ENCODE measurements around the gene LRRC43.
A peak's percentile ranks its signal among the peaks of the same experiment; 100 is the strongest.
"Not testable (repeated sequence)": the region's sequence is repeated elsewhere in the genome, so short reads cannot be mapped to it uniquely, and the experiment has no call there.

LRRC43 gene

DNA sequence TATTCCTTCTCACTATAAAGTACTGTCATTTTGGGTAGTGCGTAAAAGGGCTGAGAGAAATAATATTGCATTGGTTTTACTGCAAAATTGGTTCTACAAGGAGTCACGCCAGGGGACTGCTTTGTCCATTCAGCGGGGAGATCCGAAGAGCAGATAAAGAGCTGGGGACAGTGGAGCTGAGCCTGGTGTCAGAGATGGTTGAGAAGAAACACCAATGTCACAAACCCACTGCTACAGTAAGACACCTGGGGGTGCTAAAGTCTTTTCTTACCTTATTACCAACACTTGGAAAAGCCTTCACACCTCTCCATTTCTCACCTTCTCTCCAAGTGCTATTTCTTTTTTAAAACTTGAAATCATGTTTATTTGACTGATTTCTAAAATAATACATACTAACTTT is 23.0 kb upstream of the LRRC43 start:
- no peak for DNase-seq

- no peak for DNase-seq
Observed at GRCh38 chr12:122160761-122161160, 22.2 kb upstream of the LRRC43 start.

DNA sequence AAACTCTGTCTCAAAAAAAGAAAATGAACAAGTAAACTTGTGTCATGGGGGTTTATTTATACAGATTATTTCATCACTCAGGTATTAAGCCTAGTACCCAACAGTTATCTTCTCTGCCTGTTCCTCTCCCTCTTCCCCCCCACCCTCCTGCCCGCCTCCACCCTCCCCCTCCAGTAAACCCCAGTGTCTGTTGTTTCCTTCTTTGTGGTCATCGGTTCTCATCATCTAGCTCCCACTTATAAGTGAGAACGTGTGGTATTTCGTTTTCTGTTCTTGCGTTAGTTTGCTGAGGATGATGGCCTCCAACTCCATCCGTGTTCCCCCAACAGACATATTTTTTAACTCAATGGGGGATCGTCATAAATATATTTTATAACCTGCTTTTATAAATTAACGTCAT is 21.2 kb upstream of the LRRC43 start:
- DNase-seq = no peak

GRCh38 chr12:122162976-122163375 is 19.9 kb upstream of the LRRC43 start:
- no peak for DNase-seq

DNA sequence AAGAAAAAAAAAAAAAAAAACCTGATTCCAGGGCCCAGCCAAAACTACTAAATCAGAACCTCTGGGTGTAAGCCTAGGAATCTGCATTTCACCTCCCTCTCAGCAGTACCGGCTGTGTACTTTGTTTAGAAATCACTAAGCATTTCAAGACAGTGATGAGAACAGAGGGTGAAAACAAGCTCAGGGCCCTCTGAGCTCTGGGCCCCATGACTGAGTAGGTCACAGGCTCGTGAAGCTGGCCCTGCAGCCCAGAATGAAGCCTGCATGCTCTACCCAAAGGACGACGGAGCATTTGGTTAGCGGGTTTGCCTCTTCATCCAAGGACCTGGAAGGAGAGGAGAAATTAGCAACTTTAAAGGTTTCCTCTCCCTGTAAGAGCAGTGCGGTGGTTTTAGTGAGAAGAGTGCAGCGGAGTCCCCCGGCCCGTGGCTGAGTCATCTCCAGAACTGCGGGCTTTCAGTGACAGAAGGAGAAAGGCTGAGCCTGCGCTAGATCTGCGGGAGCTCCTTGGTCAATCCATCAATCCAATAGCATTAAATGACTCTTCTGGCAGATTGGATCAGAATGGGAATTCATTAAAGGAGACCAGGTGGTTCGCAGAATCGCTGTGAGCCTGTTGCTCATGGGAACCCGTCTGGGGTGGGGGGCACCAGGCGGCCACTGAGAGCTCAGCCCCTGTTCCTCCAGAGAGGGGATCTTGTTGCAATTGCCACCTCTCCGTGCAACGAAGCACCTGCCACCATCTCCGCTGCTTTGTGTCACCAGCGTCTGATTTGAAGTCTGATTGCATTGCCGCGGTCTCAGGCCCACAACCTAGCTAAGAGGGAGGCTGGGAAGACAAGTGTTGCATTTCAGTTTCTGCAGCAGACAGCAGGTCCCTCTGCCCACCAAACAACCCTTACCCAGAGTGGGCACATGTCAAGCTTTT is 16.2 kb upstream of the LRRC43 start:
- no peak for DNase-seq

DNA sequence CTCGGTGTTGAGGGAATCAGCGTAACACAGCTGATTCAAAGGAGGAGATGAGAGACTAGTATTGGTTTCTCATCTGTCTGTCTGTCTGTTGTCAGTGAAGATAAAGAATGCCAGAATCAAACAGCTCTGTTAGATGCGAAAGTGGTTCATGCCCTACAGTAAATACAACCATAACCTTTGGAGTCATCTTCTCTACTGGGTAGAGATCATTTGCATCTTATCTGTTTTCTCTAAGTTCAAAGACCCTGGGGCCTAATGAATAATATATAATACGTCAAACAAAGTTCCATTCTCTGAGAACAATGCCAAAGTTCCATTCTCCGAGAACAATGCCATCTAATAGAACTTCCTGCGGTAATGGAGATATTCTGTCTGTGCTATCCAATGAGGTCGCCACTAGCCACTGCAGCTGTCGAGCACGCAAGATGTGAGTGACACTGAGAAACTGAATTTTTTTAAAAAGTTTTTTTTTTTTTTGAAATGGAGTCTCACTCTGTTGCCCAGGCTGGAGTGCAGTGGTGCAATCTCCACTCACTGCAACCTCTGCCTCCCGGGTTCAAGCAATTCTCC is 15.5 kb upstream of the LRRC43 start:
- DNase-seq = no peak

DNA sequence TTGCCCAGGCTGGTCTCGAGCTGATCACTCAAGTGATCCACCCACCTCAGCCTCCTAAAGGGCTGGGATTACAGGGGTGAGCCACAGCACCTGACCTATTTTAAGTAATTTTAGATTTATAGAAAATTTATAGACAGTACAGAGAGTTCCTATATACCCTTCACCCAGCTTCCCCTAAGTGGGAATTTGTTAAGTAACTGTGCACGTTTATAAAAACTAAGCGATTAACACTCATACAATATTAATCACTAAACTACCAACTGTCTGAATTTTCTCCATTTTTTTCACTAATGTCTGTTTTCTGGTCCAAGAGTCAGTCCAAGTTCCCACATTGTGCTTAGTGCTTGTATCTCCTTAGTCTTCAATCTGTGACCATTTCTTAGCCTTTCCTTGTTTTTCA is 14.4 kb upstream of the LRRC43 start:
- no peak for DNase-seq

DNA sequence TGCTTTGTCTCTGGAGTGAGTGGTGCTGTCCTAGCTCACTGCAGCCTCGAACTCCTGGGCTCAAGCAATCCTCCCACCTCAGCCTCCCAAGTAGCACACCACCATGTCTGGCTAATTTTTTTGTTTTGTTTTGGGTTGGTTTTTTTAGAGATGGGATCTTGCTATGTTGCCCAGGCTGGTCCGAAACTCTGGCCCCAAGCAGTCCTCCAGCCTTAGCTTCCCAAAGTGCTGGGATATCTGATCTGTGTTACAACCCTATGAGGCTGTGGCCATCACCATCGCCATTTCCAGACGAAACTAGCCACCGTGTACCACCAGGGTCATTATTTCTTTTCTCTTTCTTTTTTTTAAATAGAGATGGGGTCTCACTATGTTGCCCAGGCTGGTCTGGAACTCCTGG is 11.5 kb upstream of the LRRC43 start:
- DNase-seq = no peak

- DNase-seq = no peak
Observed at GRCh38 chr12:122172262-122172939, 10.5 kb upstream of the LRRC43 start.

- DNase-seq = no peak
Observed at GRCh38 chr12:122174155-122174845, 8.6 kb upstream of the LRRC43 start, which contains the start of gene IL31. IL31 (minus strand) TSS chr12:122174221; CDS start chr12:122174172, 49 bp downstream.

- not testable (repeated sequence) for DNase-seq
Observed at GRCh38 chr12:122176473-122176872, 6.5 kb upstream of the LRRC43 start.

- no peak for DNase-seq
Observed at GRCh38 chr12:122183588-122183940, 641 bp downstream of the LRRC43 start.

GRCh38 chr12:122184517-122184916 is 1.6 kb downstream of the LRRC43 start:
- DNase-seq = no peak

DNA sequence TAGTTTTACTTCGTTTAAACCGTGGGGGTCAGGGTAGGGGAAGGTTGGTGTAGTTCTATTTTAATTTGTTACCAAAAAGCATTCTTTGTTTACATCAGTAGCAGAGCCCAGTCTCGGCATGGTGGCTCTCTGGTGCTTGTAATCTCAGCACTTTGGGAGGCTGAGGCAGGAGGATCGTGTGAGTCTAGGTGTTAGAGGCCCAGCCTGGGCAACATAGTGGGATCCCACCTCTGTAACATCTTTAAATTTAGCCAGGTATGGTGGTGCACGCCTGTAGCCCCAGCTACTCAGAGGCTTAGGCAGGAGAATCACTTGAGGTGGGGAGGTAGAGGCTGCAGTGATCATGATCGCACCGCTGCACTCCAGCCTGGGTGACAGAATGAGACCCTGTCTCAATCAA is 2.2 kb downstream of the LRRC43 start:
- DNase-seq = no peak

GRCh38 chr12:122185494-122186082 is 2.7 kb downstream of the LRRC43 start:
- no peak for DNase-seq

- no peak for DNase-seq
Observed at GRCh38 chr12:122187466-122187865, 4.5 kb downstream of the LRRC43 start.

DNA sequence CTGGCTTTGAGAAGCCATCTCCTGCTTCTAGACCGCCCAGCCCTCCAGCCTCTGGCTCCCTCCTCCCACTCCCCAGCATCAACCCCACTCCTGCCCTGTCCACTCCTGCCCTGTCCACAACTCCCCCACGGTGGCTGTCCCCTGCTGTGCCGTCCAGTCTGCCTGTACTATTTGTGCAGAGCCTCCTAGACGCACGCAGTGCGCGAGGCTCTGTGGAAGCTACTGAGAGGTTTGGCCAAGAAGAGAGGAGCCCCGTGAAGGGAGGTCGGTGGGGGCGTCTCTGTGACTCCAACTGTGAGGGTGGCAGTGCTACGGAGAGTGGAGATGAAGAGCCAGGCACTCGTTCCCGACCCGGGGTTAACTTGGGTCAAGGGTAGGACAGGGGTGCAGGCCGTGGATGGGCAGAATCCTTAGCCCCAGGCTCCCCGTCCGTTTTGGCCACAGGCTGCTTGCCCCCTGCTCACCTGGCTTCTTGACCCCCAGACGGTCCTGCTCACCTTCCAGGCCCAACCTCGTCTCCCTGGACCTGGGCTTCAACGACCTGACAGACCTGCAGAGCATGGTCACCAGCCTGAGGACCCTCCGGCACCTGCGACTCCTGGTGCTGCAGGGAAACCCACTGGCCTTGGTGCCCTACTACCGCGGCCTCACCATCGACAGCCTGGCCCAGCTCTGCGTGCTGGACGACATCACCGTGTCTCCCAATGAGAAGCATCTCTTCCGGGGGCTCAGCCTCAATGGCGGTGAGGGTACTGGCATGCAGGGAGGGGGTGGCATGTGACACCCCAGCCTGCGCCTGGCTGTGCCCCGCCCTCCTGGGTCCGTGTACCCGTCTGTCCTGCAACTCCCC is 6.9 kb downstream of the LRRC43 start:
- no peak for DNase-seq

DNA sequence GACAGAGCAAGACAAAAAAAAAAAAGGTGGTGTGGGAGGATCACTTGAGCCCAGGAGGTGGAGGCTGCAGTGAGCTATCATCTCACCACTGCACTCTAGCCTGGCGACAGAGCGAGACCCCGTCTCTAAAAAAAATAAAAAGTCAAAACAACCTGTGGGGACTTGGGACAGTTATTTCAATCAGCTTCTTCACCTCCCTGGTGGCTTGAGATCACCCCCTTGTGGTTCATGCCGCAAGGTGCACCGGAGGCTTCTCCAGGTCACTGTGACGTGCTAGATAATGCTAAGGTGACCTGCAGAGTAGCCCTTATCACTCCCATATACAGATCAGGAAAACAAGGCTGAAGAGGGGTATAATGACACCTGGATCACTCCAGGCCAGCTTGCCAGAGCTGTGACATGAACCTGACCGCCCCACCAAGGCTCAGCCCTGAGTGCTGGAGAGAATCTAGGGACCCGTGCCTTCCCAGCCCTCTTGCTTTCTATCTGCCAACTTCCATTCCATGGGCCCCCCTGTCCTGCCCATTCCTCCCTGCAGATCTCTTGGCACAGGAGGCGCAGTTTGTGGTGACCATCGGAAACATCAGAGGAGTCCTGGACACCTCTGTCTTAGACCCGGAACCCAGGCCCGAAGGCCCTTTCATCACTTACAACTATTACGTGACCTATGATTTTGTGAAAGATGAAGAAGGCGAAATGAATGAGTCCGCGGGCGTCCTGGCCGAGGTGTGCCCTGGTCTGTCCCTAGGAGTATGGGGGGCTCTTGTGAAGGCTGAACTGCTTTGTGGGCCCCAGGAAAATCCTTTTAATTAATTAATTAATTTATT is 8.1 kb downstream of the LRRC43 start:
- peak; percentile 24 to 46 for DNase-seq

GRCh38 chr12:122192441-122192840 is 9.5 kb downstream of the LRRC43 start:
- DNase-seq = no peak

- DNase-seq = no peak
Observed at GRCh38 chr12:122194804-122195203, 11.9 kb downstream of the LRRC43 start.

DNA sequence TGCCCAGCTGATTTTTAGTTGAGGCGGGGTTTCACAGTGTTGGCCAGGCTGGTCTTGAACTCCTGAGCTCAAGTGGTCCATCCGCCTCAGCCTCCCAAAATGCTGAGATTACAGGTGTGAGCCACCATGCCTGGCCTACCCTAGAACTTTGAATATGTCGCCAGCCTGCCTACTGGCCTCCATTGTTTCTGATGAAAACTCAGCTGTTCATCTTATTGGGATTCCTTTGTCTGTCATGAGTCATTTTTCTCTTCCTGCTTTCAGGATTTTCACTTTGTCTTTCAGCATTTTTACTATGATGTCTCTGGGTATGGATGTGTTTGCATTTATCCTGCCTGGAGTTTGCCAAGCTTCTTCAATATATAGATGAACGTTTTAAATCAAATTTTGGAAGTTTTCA is 12.5 kb downstream of the LRRC43 start:
- DNase-seq = no peak
